Measurements from ENCODE around the gene USP3.
A peak's percentile ranks its signal among the peaks of the same experiment; 100 is the strongest.

Gene USP3

GRCh38 chr15:63595688-63596087 is 91.3 kb downstream of the USP3 start:
- no peak for DNase-seq

- DNase-seq, result no peak
Observed at GRCh38 chr15:63596676-63597037, 92.3 kb downstream of the USP3 start.

- DNase-seq, result no peak
Observed at GRCh38 chr15:63597038-63597790, 92.8 kb downstream of the USP3 start, which contains the start of gene FBXL22. TSS of gene FBXL22 (plus strand) at chr15:63597387. CDS start at chr15:63597393, 6 bp downstream.

- DNase-seq, result no peak
Observed at GRCh38 chr15:63597821-63598220, 93.4 kb downstream of the USP3 start.

- no peak for DNase-seq
Observed at GRCh38 chr15:63598473-63599400, 94.3 kb downstream of the USP3 start.

- peak; percentile 66 for DNase-seq
Observed at GRCh38 chr15:63599401-63600000, 95.1 kb downstream of the USP3 start.

GRCh38 chr15:63600001-63600615 is 95.7 kb downstream of the USP3 start:
- no peak for DNase-seq

GRCh38 chr15:63600616-63601025 is 96.2 kb downstream of the USP3 start:
- peak; percentile 91 for DNase-seq

- no peak for DNase-seq
Observed at GRCh38 chr15:63601026-63601703, 96.8 kb downstream of the USP3 start.

- DNase-seq, result no peak
Observed at GRCh38 chr15:63601704-63602185, 97.4 kb downstream of the USP3 start.

- DNase-seq, result no peak
Observed at GRCh38 chr15:63602595-63602994, 98.2 kb downstream of the USP3 start.

GRCh38 chr15:63603516-63603915 is 99.1 kb downstream of the USP3 start:
- DNase-seq, result no peak

- no peak for DNase-seq
Observed at GRCh38 chr15:63604281-63604680, 99.9 kb downstream of the USP3 start.

- no peak for DNase-seq
Observed at GRCh38 chr15:63605036-63605435, 100.6 kb downstream of the USP3 start.

GRCh38 chr15:63605816-63606215 is 101.4 kb downstream of the USP3 start:
- peak; percentile 57 for DNase-seq

- no peak for DNase-seq
Observed at GRCh38 chr15:63606308-63606707, 101.9 kb downstream of the USP3 start.

- DNase-seq, result no peak
Observed at GRCh38 chr15:63608989-63609388, 104.6 kb downstream of the USP3 start.

- no peak for DNase-seq
Observed at GRCh38 chr15:63609448-63609847, 105.1 kb downstream of the USP3 start.

GRCh38 chr15:63610209-63610841 is 105.9 kb downstream of the USP3 start:
- peak; percentile 76 for DNase-seq

GRCh38 chr15:63611177-63611576 is 106.8 kb downstream of the USP3 start:
- no peak for DNase-seq

- DNase-seq, result no peak
Observed at GRCh38 chr15:63612300-63612699, 107.9 kb downstream of the USP3 start.

- no peak for DNase-seq
Observed at GRCh38 chr15:63615935-63616334, 111.5 kb downstream of the USP3 start.
